Midbrain (tissue), 1 donor: ENCODE measurements around the gene GSTP1.
A peak's percentile ranks its signal among the peaks of the same experiment; 100 is the strongest.
"Not testable (repeated sequence)": the region's sequence is repeated elsewhere in the genome, so short reads cannot be mapped to it uniquely, and the experiment has no call there.

ENCODE experiments used
- DNase-seq: peaks from one replicate; lab custom pipeline; 2025; lab: John Stamatoyannopoulos, UW

The GSTP1 gene

DNA sequence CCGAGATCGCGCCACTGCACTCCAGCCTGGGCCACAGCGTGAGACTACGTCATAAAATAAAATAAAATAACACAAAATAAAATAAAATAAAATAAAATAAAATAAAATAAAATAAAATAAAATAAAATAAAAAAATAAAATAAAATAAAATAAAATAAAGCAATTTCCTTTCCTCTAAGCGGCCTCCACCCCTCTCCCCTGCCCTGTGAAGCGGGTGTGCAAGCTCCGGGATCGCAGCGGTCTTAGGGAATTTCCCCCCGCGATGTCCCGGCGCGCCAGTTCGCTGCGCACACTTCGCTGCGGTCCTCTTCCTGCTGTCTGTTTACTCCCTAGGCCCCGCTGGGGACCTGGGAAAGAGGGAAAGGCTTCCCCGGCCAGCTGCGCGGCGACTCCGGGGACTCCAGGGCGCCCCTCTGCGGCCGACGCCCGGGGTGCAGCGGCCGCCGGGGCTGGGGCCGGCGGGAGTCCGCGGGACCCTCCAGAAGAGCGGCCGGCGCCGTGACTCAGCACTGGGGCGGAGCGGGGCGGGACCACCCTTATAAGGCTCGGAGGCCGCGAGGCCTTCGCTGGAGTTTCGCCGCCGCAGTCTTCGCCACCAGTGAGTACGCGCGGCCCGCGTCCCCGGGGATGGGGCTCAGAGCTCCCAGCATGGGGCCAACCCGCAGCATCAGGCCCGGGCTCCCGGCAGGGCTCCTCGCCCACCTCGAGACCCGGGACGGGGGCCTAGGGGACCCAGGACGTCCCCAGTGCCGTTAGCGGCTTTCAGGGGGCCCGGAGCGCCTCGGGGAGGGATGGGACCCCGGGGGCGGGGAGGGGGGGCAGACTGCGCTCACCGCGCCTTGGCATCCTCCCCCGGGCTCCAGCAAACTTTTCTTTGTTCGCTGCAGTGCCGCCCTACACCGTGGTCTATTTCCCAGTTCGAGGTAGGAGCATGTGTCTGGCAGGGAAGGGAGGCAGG, at the start of gene GSTP1:
GSTP1 (plus strand) TSS at position 566 of the 958 bp plus-strand sequence; CDS start at position 598, 32 bp downstream.
- peak; percentile 91 for DNase-seq

DNA sequence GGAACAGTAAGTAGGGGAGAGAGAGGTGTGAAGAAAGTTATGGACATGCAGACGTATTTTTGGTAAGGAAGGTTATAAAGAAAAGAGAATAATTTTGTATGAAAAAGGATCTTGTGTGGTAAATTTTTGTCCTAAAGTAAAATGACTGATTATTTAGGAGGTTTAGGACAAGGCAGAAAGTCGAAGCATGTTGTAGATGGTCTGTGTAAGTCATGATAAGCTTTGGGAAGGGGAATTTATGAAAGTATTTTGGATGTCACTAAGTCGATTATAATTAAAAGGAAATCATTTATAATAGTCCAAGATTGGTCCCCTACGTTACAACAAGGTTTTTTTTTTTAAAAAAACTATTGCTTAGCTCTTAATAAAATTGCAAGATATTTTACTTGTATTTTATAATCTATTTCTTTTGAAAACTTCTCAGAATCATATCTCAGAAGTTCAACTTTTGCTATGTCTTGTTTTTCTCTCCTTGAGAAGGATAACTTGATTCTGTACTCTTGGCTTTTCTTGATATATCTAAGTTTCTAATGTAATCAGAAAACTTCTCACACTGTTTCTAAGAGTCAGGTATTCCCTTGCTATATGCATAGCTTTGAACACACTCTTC, 49.4 kb upstream of the GSTP1 start:
- no peak for DNase-seq

DNA sequence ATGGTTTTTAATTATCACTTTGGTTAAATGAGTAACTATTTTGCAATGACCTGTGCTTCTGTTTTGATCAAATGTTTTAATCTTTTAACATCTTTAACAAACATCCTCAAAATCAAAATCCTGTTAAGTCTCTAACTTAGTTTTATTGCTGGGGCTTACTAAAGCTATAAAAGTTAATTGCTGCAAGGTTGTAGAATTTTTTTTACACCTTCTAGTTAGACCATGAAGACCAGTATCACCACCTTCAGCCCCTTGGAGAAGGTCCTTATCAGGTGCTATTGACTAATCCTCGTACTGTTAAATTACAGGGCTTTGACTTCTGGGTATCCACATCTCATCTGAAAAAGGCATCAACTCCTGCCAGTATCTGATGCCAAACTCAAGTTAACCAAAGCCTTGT, 48.1 kb upstream of the GSTP1 start:
- no peak for DNase-seq

DNA sequence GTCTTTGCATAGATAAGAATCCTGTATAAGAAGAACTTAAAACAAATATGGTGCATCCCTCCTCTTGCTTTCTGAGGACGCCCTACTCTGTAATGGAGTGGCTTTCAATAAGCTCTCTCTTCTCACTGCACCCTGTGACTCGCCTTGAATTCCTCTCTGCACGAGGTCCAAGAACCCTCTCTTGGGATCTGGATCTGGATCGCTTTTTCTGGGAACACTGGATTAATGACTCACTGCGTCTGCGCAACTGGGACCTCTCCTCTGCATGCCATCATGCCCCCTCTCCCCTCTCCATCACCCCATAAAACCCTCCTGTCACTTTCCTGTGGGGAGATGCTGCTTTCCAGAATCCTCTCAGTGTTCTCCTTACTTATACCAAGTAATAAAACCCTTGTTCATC, 45.3 kb upstream of the GSTP1 start:
- no peak for DNase-seq

DNA sequence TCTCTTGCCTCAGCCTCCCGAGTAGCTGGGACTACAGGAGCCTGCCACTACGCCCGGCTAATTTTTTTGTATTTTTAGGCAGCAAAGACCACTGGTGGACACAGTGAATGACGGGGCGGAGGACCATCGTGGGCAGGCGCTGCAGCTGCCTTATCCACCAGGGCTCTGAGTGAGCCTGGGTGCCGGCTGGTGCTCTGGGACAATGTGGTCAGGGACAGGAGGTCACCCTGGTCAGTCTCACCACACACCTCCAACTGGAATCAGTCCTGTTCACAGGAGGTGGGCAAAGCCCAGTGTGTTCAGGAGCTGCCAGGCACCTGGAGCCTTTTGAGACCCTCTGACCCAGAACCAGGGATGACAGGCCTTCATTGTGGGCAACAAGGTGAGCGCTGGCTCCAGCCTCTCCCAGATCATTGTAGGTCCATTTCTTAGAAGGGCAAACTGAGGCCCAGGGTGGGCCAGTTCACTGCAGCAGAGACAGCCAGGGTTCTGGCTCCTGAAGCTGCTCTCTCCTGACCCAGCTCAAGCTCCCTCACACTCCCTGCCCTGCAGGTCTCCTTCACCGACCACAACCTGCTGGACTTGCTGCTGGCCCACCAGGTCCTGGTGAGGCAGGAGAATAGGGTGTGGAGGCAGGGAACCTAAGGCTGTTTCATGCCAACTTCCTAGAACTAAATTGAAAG, 44.6 kb upstream of the GSTP1 start:
- DNase-seq, result no peak

DNA sequence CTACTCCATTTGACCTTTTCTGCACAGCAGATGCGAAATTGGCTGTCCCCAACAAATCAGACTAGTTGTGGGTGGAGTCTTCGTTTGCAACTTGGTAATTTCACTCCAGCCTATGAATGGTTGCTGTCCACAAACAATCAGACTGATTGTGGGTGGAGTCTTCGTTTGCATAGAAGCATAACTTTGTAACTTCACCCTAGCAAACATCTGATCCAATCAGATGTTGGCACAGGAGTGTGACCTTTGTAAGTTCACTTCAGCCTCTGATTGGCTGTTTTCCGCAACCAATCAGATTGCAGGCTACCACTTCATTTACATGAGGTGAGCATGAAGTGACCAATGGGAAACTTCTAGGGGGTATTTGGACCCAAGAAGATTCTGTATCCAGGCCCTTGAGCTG, 44.1 kb upstream of the GSTP1 start:
- no peak for DNase-seq

DNA sequence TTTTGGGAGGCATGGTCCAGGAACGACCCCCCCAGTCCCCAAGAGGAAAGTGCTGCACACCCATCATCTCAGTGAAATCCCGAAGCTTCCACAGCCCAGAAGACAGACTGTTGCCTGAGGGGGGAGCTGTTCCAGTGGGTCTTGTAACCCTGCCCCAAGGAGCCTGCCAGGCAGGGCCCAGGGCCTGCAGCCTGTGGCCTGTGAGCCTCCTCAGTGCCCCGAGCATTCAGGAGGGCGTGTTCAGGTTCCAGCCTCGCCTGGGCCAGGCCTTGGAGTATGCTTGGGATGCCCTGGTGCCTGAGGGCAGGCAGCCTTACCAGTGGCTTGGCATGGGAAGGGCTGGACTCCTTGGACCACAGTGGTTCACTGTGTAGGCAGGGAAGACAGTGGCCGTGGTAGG, 42.4 kb upstream of the GSTP1 start:
- no peak for DNase-seq

DNA sequence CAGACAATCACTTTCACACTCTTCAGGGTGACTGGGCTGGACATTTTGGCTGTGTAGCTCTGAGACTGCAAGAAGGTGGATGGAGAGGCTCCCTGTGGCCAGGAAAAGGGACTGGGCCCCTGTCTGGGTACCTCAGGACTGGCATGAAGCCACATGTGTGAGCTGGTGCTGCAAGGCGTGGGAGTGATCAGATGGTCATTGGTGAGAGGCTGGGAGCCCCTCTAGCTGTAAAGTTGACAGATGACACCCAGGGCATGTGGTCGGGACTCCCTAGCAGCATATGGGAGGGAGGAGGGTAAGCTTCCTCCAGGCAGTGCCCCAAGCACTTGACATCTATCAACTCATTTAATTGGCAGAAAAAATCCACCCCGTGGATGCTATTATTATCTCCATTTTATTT, 41.4 kb upstream of the GSTP1 start:
- DNase-seq, result no peak

DNA sequence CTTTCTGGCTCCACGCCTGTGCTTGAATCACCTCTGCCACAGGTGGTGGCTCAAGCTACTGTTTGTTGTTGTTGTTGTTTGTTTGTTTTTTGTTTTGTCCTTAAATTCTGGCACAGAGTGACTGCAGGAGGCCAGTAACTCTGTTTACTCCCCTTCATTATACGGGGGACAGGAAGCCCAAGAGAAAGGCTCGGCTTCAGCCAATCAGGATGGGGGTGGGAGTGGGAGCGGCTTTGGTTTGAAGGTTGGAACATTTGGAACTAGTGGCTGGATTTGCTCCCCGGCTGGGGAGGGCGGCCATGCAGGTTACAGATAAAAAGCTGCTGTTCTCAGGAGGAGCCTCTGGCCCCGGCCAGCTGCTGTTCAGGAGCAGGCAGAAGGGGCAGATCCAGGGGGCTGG, 40.6 kb upstream of the GSTP1 start:
- no peak for DNase-seq

DNA sequence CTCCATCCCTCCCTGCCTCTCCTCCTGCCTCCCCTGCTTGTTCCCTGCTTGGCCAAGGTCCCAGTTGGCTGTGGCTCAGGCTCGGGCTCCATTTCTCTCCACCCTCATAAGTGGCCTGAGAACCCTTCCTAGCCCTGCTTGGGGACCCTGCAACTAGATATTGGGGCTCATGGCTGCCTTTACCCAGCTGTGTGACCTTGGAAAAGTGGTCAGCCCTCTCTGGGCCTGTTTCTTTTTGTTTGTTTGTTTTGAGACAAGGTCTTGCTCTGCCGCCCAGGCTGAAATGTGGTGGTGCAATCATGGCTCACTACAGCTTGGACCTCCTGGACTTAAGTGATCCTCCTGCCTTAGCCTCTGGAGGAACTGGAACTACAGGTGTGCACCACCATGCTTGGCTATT, 40.0 kb upstream of the GSTP1 start:
- DNase-seq, result no peak

DNA sequence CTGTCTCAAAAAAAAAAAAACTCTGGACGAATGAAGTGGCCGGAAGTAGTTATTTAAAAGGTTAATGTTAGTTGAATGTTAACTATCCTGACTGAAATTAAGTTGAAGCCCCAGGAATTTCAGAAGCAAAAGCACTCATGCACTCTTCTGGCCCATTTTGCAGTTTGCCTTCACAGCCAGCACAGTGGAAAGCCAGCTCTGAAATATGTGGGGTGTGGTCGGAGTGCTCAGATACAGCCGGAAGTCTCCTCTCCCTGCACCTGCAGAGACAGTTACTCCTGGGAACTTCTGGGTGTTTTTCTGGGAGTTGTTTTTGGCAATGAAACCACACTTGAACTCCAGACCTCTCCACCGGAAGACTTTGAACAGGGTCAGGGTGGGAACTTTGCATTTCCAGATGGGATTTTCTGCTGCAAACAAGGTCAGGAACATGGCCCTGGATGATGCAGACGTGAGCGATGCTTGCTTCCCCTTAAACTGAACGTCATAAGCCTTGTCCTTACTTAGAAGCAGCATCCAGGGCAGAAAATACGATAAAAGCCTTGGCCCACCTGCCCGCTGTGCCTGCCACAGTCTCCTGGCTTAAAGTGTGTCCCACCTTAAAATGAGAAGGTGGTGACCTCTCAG, 38.9 kb upstream of the GSTP1 start:
- DNase-seq, result no peak

DNA sequence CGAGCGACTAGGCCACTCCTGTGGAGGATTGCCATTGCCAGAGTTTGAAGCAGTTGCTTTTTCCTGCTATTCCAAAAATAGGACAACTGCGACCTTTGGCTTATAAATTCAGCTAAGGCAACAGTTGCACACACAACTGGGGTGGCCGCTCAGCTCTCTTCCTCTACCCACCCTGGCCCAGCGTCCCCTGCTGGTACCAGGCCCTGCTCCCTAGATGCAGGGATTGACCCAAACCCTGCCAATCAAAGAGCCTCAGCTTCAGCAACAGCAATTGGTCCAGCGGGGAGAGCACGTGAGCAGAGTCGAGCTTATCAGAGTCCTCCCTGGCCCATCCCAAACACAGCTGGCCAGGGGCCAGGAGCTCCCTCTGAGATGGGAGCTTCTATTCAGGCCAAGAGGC, 38.3 kb upstream of the GSTP1 start:
- no peak for DNase-seq

DNA sequence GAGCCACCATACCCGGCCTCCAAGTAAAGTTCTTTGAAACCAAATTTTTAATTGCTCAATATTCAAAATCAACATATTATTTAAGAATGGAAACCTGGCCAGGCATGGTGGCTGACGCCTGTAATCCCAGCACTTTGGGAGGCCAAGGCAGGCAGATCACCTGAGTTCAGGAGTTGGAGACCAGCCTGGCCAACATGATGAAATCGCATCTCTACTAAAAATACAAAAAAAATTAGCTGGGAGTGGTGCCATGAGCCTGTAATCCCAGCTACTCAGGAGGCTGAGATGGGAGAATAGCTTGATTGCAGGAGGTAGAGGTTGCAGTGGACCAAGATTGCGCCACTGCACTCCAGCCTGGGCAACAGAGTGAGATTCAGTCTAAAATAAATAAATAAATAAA, 35.5 kb upstream of the GSTP1 start:
- DNase-seq, result not testable (repeated sequence)

DNA sequence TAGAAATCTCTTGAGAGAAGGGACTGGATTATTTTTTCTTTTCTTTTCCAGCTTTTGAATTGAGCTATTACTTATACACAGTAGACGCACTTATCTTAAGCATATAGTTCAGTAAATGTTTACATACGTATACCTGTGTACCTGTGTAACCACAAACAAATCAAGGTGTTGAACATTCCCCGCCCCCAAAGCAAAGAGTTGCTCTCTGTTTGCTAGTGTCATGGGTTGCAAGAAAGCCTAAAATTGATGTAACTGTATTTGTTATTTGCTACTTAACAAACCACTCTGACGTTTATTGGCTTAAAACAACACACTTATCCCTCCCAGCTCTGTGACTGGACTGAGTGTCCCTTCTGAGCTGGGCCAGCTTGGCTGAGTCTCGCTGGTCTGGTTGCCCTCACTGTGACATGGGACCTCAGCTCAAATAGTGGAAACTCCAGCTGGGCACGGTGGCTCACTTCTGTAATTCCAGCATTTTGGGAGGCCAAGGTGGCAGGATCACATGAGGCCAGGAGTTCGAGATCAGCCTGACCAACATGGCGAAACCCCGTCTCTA, 35.0 kb upstream of the GSTP1 start:
- DNase-seq, result no peak

DNA sequence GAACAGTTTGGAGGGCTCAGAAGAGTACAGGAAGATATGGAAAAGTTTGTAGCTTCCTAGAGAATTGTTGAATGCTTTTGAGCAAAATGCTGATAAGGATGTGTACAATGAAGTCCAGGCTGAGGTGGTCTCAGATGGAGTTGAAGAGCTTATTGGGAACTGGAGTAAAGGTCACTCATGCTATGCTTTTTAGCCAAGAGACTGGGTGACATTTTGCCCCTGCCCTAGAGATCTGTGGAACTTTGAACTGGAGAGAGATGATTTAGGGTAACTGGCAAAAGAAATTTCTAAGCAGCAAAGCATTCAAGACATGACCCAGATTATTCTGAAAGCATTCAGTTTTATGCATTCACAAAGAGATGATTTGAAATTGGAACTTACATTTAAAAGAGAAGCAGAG, 32.5 kb upstream of the GSTP1 start:
- DNase-seq, result no peak

DNA sequence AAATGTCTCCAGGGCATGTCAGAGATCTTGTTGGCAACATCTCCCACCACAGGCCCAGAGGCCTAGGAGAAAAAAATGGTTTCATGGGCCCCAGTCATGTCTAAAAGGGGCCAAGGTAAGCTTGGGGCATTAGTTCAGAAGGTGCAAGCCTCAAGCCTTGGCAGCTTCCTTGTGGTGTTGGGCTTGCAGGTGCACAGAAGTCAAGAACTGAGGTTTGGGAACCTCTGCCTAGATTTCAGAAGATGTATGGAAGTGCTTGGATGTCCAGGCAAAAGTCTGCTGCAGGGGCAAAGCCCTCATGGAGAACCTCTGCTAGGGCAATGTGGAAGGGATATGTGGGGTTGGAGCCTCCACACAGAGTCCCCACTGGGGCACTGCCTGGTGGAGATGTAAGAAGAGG, 31.9 kb upstream of the GSTP1 start:
- DNase-seq, result not testable (repeated sequence)

DNA sequence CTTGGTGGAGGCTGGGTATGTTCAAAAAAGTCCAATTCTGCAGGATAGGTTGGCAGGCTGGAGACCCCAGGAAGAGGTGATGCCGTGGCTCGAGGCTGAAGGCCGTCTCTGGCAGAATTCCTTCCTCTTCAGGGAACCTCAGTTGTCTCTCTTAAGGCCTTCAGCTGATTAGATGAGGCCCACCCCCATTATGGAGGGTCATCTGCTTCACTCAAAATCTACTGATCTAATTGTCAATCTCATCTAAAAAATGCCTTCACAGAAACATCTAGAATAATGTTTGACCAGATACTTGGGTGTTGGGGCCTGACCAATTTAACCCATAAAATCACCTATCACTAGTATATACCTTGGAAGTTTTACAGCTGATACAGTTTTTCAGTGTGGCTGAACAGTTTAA, 27.4 kb upstream of the GSTP1 start:
- DNase-seq, result no peak

DNA sequence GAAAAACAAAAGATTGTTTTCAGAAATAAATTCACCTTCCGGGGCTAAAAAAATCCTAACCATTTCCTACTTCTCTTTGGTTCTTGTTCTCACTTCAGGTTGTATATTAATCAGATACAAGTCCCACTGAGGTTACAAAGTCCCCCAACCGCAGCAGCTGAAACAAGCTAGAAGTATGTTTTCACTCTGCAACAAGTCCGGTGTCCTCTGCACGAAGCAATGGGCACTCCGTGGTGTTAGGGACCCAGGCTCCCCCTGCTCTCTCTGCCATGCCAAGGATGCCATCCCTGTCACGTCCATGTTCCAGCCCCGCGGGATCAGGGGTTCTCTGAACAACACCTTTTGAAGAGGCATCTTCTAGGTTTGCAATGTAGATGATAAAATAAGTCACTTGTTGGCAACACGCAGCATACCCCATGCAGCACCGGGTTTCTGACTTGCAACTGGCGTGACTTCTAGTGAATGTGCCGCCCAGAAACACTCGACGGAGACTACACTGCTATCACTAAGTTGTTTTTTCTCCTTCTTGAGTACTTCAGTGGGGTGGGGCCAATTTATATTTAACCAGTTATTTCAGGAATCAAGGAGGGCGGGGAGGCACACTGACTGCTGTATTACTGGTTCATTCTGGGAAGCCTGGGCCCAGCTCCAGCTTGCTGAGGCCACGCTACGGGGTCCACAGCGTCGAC, 25.4 kb upstream of the GSTP1 start:
- DNase-seq, result no peak

DNA sequence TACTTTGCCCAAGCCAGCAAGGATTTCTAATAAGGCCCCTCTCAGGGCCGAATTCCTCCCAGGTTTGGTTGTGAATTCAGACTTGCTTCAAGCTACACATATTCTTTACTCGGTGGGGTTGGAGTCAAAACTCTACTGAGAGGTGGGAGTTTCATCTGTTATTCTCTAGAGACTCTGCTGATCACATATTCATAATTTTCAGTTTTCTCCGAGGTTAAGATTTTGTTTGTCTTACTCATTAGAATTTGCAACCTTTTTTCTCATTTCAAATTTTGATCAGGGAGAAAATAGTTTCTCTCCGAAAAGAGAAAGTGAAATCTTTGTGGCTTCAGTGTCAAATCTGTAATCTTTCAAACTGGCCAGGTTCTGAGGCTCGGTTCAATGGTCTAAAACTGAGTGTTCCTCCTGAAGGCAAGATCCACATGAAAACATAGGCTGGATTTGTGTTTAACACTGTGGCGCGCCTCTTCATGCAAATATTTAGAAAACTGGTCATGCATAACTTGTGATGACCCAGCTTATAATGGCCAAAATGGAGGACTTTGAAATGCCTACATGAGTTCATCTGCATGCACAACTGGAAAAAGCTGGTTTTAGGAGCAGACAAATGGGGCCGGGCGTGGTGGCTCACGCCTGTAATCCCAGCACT, 21.5 kb upstream of the GSTP1 start:
- no peak for DNase-seq

DNA sequence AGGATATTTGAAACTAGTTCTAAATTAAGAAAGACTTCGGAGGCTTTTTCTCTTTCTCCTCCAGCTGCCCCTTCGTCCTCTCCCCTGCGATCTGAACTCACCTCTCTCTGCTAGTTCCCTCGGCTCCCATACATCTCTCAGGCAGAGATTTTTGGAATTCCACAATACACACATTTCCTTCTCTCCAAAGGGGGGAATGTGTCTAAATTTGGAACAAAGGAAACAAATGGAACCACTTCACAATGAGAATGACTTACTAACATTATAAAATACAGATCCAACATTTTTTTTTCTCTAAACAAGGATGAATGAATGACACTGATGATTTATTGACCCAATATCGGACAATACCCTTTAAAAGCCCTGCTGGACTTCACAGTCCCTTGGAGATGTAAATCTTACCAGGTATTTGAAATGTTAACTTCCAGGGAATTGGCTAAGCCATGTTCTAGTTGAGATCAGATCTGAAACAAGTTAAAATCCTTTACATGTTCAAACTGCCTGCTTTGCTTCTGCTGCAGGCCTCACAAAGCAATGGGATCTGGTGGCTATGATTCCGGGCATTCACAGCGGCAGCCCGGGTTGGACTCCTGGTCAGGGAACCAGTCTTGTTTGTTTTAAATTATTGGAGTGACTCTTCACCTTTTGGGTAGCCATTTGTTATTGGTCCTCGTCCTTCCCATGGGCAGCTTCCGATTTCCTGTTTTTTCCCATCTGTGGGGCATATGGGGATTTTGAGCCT, 20.5 kb upstream of the GSTP1 start:
- no peak for DNase-seq
